Mesendoderm (in vitro differentiated cells): ENCODE measurements around the gene FN3KRP.

Source experiments
- DNase-seq: peaks from one replicate; pipeline ENCODE4 v3.0.0; 2013
- H2AK5ac ChIP-seq: 2 replicates; pipeline ENCODE4 v1.6.1; 2013; ENCODE audit warnings: low read length, inconsistent platforms
- H2BK120ac ChIP-seq: 2 replicates; pipeline ENCODE4 v1.6.1; 2013; ENCODE audit warnings: low read depth, mild to moderate bottlenecking, low read length, moderate library complexity, mixed read lengths
- H2BK15ac ChIP-seq: replicated peaks from 2 replicates; pipeline ENCODE4 v1.6.1; 2013; ENCODE audit warnings: low read depth, mild to moderate bottlenecking, moderate library complexity
- H2BK5ac ChIP-seq: 2 replicates; pipeline ENCODE4 v1.6.1; 2013; ENCODE audit warnings: low read length, inconsistent platforms
- H3K18ac ChIP-seq: 2 replicates; pipeline ENCODE4 v1.6.1; 2013; ENCODE audit warnings: mild to moderate bottlenecking, low read length, mixed read lengths
- H3K23ac ChIP-seq: one replicate; pipeline ENCODE4 v1.6.1; 2013; ENCODE audit warnings: low read length
- H3K27ac ChIP-seq: 2 replicates; pipeline ENCODE4 v1.5.1; 2013; ENCODE audit warnings: low read depth, mild to moderate bottlenecking, inconsistent platforms, low read length, moderate library complexity
- H3K27me3 ChIP-seq: 2 replicates; pipeline ENCODE4 v1.6.1; 2013; ENCODE audit warnings: low read length, control low read depth, mild to moderate bottlenecking, inconsistent platforms; ENCODE audit not compliant: insufficient read depth, poor library complexity
- H3K36me3 ChIP-seq: 2 replicates; pipeline ENCODE4 v1.6.1; 2013; ENCODE audit warnings: low read length, inconsistent platforms; ENCODE audit not compliant: control insufficient read depth, insufficient read depth
- H3K4ac ChIP-seq: one replicate; pipeline ENCODE4 v1.6.1; 2013; ENCODE audit warnings: low read depth, mild to moderate bottlenecking, low read length, moderate library complexity
- H3K4me1 ChIP-seq: 2 replicates; pipeline ENCODE4 v1.6.1; 2013; ENCODE audit warnings: low read depth, low read length, inconsistent platforms; ENCODE audit not compliant: control insufficient read depth
- H3K4me2 ChIP-seq: 2 replicates; pipeline ENCODE4 v1.6.1; 2013; ENCODE audit warnings: low read length
- H3K4me3 ChIP-seq: 2 replicates; pipeline ENCODE4 v1.5.1; 2013; ENCODE audit warnings: mild to moderate bottlenecking, low read length
- H3K56ac ChIP-seq: one replicate; pipeline ENCODE4 v1.6.1; 2013; ENCODE audit warnings: low read length
- H3K79me1 ChIP-seq: 2 replicates; pipeline ENCODE4 v1.6.1; 2013; ENCODE audit warnings: low read length, inconsistent platforms
- H3K79me2 ChIP-seq: 2 replicates; pipeline ENCODE4 v1.6.1; 2013; ENCODE audit warnings: mild to moderate bottlenecking, low read length; ENCODE audit not compliant: control insufficient read depth, insufficient read depth
- H3K9ac ChIP-seq: 2 replicates; pipeline ENCODE4 v1.6.1; 2013; ENCODE audit warnings: low read length, inconsistent platforms
- H4K5ac ChIP-seq: one replicate; pipeline ENCODE4 v1.6.1; 2013; ENCODE audit warnings: low read length
- H4K8ac ChIP-seq: one replicate; pipeline ENCODE4 v1.6.1; 2013; ENCODE audit warnings: low read depth, mild to moderate bottlenecking, control low read depth, low read length, moderate library complexity
- WGBS: extraction: QIAGEN DNeasy Blood & Tissue Kit; methylation state at CpG from one replicate; pipeline ENCODE4 v1.1.7; 2013; ENCODE audit warnings: low lambda C conversion rate, missing lambda C conversion rate; ENCODE audit not compliant: insufficient coverage; ENCODE audit errors: extremely low coverage; 5-methylcytosine and 5-hydroxymethylcytosine counted together

Gene FN3KRP

DNA sequence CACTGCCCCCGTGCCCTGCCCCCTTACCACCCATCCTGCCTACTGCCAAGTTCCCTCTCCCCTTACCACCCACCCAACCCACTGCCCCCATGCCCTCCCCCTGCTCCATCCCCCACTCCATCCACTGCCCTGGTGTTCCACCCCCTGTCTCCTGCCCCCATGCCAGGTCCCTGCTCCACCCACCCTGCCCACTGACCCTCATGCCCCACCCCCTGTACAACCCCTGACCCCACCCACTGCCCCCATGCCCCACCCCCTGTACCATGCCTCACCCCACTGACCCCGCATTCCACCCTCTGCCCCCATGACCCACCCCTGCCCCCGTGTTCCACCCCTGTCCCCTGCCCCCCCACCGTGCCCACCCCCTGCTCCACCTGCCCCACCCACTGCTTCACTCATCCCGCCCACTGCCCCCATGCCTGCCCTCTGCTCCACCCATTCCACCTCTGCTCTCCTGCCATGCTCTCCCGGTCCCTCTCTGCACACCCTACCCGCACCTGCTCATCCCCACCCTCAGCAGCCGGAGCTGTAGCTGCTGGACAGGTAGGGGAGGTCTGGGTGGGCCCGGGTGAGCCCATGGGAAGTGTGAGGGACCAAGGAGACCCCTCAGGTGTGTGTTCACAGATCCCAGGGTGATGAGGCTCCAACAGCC is 7.4 kb upstream of the FN3KRP start:
- Histone ChIP-seq H2AK5ac (no peak overlapping the region), H3K23ac (no peak overlapping the region), H3K4me2 (no peak overlapping the region), H3K27ac (no peak overlapping the region), H2BK120ac (no peak overlapping the region), H3K4me1 (no peaks in the 10 kb centered on the region), H3K79me1 (no peaks in the 10 kb centered on the region), H2BK5ac (no peak overlapping the region), H3K4me3 (no peak overlapping the region), H3K56ac (no peak overlapping the region), H3K18ac (no peak overlapping the region), H4K5ac (no peak overlapping the region), H3K27me3 (no peaks in the 10 kb centered on the region), H4K8ac (no peak overlapping the region), H2BK15ac (no peak overlapping the region), H3K79me2 (no peaks in the 10 kb centered on the region), H3K36me3 (no peaks in the 10 kb centered on the region), H3K9ac (no peak overlapping the region), H3K4ac (no peak overlapping the region)
- no peak for DNase-seq
- no CpG with 5 or more reads among the region's 9 CpGs for WGBS

DNA sequence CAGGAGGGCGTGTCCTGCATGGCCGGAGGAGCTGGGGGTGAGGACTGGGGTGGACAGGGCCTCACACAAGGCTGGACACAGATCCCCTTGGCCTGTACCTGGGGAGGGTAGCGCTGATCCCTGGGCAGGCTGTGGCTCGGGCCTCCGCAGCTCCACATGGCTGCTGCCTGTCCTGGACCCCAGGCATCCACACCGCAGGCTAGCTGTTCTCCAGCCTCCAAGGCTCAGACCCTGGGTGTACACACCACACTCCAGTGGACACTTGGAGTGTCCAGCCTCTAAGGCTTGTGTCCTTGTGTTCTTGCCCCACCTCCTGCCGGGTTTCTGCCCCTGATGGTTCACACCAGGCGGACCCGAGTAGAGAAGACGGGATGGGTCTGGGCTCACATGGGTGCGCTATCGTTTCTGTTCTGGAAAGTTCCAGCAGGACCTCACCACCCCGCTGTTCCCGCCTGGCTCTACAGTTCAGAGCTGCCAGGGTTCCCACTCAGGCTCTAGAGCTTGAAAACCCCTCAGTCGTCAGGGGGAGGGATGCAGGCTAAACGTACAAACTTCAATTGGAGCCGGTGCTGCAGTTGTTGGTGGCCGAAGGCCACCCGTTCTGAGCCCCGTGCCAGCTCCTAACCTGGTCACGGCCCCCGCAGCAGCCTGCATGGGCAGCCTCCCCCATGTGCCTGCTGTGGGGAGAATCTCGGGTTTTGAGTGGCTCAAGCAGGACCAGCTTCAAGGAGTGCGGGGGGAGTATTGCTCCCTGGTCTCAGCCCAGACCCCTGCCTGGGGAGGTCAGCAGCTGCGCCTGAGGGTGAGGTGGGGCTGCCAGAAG is 6.6 kb upstream of the FN3KRP start:
- no peaks in the 10 kb centered on the region for H3K27me3 ChIP-seq
- H3K4me2 ChIP-seq: no peak overlapping the region
- no peak overlapping the region for H3K27ac ChIP-seq
- H3K56ac ChIP-seq: no peak overlapping the region
- no peak overlapping the region for H2BK5ac ChIP-seq
- H4K8ac ChIP-seq: no peak overlapping the region
- no peak overlapping the region for H3K4me3 ChIP-seq
- DNase-seq: no peak
- H2BK15ac ChIP-seq: no peak overlapping the region
- H3K9ac ChIP-seq: no peak overlapping the region
- no peak overlapping the region for H4K5ac ChIP-seq
- WGBS: no CpG with 5 or more reads among the region's 25 CpGs
- no peak overlapping the region for H2BK120ac ChIP-seq
- no peaks in the 10 kb centered on the region for H3K36me3 ChIP-seq
- no peak overlapping the region for H3K23ac ChIP-seq
- no peak overlapping the region for H3K18ac ChIP-seq
- no peak overlapping the region for H2AK5ac ChIP-seq
- no peak overlapping the region for H3K4ac ChIP-seq
- H3K79me1 ChIP-seq: no peaks in the 10 kb centered on the region
- H3K79me2 ChIP-seq: no peaks in the 10 kb centered on the region
- no peaks in the 10 kb centered on the region for H3K4me1 ChIP-seq

DNA sequence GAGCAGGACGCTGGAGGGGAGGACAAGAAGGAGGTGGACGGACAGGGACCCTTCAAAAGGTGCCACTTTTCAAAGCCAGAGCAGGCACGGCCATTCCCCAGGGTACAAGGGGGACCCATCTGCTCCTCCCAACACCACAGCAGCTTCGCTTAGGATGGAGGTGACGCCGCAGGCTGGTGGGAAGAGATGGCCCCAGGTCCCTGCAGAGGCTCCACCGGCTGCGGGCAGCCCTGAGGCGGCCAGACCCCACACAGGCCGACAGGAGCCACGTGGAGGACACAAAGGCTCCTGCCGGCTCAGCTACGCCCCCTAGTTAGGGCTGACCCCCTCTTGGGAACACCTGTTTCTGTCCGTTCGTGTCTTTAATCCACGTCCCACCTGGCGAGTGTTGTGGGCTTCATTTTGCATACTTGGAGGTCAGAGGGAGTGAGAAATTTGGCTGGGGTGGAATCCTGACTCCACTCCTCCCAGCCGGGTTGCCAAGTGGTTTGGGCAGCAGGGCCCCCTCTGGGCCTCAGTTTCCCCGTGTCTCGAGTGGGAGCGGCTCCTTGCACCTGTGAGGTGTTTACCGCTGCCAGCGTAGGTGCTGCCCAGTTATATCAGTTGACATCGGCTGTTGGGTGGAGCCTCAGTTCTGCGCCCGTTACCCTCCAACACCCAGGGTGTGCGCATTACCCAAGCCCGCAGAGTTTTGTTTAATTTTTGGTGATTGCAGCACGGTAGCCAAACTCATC is 5.8 kb upstream of the FN3KRP start:
- no peak for DNase-seq
- Histone ChIP-seq H2BK5ac (no peak overlapping the region), H3K36me3 (no peaks in the 10 kb centered on the region), H2BK15ac (no peak overlapping the region), H3K4me3 (no peak overlapping the region), H2BK120ac (no peak overlapping the region), H4K8ac (no peak overlapping the region), H3K4me1 (no peaks in the 10 kb centered on the region), H4K5ac (no peak overlapping the region), H3K56ac (no peak overlapping the region), H3K23ac (no peak overlapping the region), H3K79me1 (no peaks in the 10 kb centered on the region), H3K27ac (no peak overlapping the region), H3K4me2 (no peak overlapping the region), H3K9ac (no peak overlapping the region), H3K18ac (no peak overlapping the region), H3K4ac (no peak overlapping the region), H3K27me3 (no peaks in the 10 kb centered on the region), H3K79me2 (no peaks in the 10 kb centered on the region), H2AK5ac (no peak overlapping the region)
- WGBS: no CpG with 5 or more reads among the region's 29 CpGs

DNA sequence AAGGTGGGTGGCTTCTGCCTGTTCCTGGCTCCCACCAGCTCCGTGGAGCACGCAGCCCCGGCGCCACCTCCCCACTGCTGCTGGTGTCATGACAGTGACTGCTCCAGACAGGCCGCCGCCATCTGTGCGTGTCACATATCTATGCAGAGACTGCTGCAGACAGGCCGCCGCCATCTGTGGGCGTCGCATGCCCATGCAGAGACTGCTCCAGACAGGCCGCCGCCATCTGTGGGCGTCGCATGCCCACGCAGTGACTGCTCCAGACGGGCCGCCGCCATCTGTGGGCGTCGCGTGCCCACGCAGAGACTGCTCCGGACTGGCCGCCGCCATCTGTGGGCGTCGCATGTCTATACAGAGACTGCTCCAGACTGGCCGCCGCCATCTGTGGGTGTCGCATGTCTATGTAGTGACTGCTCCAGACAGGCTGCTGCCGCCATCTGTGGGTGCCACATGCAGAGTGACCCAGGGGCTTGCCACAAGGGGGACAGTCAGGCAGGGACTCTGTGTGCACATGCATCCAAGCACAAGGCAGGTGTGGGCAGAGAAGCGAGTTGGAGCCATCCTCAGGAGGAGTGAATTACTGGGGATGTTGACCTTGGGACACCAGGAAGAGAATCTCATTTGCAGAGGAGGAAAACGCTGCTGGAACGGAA is 3.3 kb upstream of the FN3KRP start:
- H3K4me2 ChIP-seq: no peak overlapping the region
- no peak overlapping the region for H3K27ac ChIP-seq
- peaks cover 4% of the 10 kb centered on the region for H3K79me1 ChIP-seq
- no CpG with 5 or more reads among the region's 35 CpGs for WGBS
- DNase-seq: no peak
- no peak overlapping the region for H2AK5ac ChIP-seq
- H3K4me3 ChIP-seq: no peak overlapping the region
- no peak overlapping the region for H2BK5ac ChIP-seq
- H4K5ac ChIP-seq: no peak overlapping the region
- no peak overlapping the region for H3K18ac ChIP-seq
- H3K9ac ChIP-seq: no peak overlapping the region
- no peaks in the 10 kb centered on the region for H3K36me3 ChIP-seq
- no peaks in the 10 kb centered on the region for H3K27me3 ChIP-seq
- no peaks in the 10 kb centered on the region for H3K79me2 ChIP-seq
- H3K4ac ChIP-seq: no peak overlapping the region
- no peak overlapping the region for H2BK15ac ChIP-seq
- H3K23ac ChIP-seq: no peak overlapping the region
- H3K4me1 ChIP-seq: no peaks in the 10 kb centered on the region
- H4K8ac ChIP-seq: no peak overlapping the region
- H3K56ac ChIP-seq: no peak overlapping the region
- H2BK120ac ChIP-seq: no peak overlapping the region

- Histone ChIP-seq H3K36me3 (no peaks in the 10 kb centered on the region), H3K79me1 (peaks cover 4% of the 10 kb centered on the region), H3K4ac (no peak overlapping the region), H4K5ac (no peak overlapping the region), H3K27me3 (no peaks in the 10 kb centered on the region), H2AK5ac (no peak overlapping the region), H3K9ac (no peak overlapping the region), H4K8ac (no peak overlapping the region), H3K56ac (no peak overlapping the region), H3K4me1 (no peaks in the 10 kb centered on the region), H3K79me2 (no peaks in the 10 kb centered on the region), H2BK120ac (no peak overlapping the region), H3K4me2 (no peak overlapping the region), H3K18ac (no peak overlapping the region), H3K4me3 (no peak overlapping the region), H2BK15ac (no peak overlapping the region), H3K27ac (no peak overlapping the region), H2BK5ac (no peak overlapping the region), H3K23ac (no peak overlapping the region)
- DNase-seq: no peak
- no CpG with 5 or more reads among the region's 18 CpGs for WGBS
Measured at GRCh38 chr17:82718986-82719685, 2.6 kb downstream of the FN3KRP start.
